ENCODE data around the gene LRRC40. TPM values are rescaled to one million over a fixed set of nuclear protein-coding genes. Genes with fewer than 3 reads are reported as not detected.

Gene LRRC40
- polyA plus RNA-seq, 1 donor (not counting 4 experiments of a cell fraction or from before 2014, with no cell fraction given): 28.5 TPM

DNA sequence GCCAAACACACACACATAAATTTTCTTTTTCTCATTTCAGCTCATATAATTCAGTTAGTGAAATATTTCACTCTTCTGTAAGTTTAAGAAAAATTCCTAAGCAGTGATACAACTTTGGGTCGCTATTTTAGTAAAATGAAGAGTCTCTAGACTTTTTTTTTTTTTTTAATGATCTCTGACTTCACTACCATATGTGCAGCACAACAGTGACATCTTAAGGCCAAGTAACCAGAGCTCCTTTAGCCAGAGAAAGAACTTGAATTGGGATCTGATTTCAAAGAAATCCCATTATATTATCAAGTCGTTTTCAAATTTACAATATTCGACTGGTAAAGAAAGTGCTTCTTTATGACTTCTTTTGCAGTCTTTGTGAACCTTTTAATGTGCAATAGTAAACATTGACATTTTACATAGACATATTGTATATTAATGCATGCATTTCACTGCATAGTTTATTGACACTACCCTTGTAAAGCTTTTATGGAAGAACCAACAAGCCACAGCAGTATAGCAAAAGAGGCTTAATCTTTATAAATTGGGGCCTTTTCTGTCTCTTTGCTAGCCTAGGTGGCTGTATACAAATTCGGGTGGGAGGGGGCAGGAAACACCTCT is 62.2 kb downstream of the LRRC40 start:
- Histone ChIP-seq H3K79me2 (ENCODE audit: control insufficient read depth, insufficient read depth, low read length) (no peaks in the 10 kb centered on the region), H4K20me1 (ENCODE audit: control insufficient read depth, extremely low read depth, insufficient read depth, low read length) (no peaks in the 10 kb centered on the region), H2AFZ (ENCODE audit: control insufficient read depth, low read length) (no peak overlapping the region), H3K4me3 (ENCODE audit: control insufficient read depth in 2 of 3, extremely low read depth in 1 of 3, insufficient read depth in 2 of 3, low read depth in 1 of 3, low read length in 3 of 3) (no peak overlapping the region), H3K27me3 (ENCODE audit: control insufficient read depth, extremely low read depth, insufficient read depth, low read length) (no peaks in the 10 kb centered on the region), H3K9me3 (ENCODE audit: control insufficient read depth, low read depth, low read length) (no peaks in the 10 kb centered on the region), H3K4me2 (ENCODE audit: control insufficient read depth, extremely low read depth, insufficient read depth, low read depth, low read length) (no peak overlapping the region), H3K9ac (ENCODE audit: control insufficient read depth, extremely low read depth, insufficient read depth, low read length) (no peak overlapping the region), H3K36me3 (ENCODE audit: control insufficient read depth in 2 of 2, extremely low read depth in 1 of 2, insufficient read depth in 2 of 2, low read length in 2 of 2) (no peaks in the 10 kb centered on the region), H3K4me1 (ENCODE audit: control insufficient read depth, extremely low read depth, insufficient read depth, low read length) (no peaks in the 10 kb centered on the region), H3K9me1 (ENCODE audit: control insufficient read depth, extremely low read depth, insufficient read depth, low read length) (no peaks in the 10 kb centered on the region), H3K27ac (ENCODE audit: control insufficient read depth, insufficient read depth, low read length) (no peak overlapping the region)
- TF ChIP-seq, protein P1, sequence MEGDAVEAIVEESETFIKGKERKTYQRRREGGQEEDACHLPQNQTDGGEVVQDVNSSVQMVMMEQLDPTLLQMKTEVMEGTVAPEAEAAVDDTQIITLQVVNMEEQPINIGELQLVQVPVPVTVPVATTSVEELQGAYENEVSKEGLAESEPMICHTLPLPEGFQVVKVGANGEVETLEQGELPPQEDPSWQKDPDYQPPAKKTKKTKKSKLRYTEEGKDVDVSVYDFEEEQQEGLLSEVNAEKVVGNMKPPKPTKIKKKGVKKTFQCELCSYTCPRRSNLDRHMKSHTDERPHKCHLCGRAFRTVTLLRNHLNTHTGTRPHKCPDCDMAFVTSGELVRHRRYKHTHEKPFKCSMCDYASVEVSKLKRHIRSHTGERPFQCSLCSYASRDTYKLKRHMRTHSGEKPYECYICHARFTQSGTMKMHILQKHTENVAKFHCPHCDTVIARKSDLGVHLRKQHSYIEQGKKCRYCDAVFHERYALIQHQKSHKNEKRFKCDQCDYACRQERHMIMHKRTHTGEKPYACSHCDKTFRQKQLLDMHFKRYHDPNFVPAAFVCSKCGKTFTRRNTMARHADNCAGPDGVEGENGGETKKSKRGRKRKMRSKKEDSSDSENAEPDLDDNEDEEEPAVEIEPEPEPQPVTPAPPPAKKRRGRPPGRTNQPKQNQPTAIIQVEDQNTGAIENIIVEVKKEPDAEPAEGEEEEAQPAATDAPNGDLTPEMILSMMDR (optimal IDR thresholded peaks at IDR 0.05 in 1 of 3, IDR thresholded peaks at IDR 0.05 in 1 of 3, conservative IDR thresholded peaks at IDR 0.05 in 1 of 3; ENCODE audit: extremely low read depth in 1 of 3, insufficient read depth in 2 of 3, low read length in 3 of 3): no peak
- no peak for TF ChIP-seq EZH2 (IDR thresholded peaks at IDR 0.05; ENCODE audit: low read length)
- dilution Hi-C loops (cut with MboI; ENCODE audit: extremely low pct_ligation_motif_present, low sequenced_read_pairs): no loop called here
- FAIRE-seq: no peak
- DNase-seq (ENCODE audit: low read depth, low spot score): no peak

DNA sequence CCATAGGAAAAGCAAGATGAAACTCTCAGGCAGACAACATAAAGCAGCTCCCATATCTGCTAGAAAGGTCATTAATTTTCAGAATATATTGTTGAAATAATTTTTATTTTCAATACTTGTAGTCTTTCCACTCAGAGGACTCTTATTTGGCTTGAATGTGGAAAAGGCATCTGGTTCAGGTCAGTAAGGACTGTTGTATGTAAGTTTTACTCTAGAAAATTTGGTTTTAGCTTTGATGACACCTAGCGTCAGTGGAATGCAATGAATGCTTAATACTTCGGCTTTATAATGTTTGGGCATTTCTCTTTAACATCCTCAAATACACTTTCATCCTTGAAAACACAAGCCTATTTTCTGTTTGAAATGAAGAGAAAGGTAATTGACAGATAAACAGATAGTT is 63.3 kb downstream of the LRRC40 start:
- Histone ChIP-seq H3K27ac (ENCODE audit: control insufficient read depth, insufficient read depth, low read length) (no peak overlapping the region), H3K4me3 (ENCODE audit: control insufficient read depth in 2 of 3, extremely low read depth in 1 of 3, insufficient read depth in 2 of 3, low read depth in 1 of 3, low read length in 3 of 3) (no peak overlapping the region), H3K79me2 (ENCODE audit: control insufficient read depth, insufficient read depth, low read length) (no peaks in the 10 kb centered on the region), H3K36me3 (ENCODE audit: control insufficient read depth in 2 of 2, extremely low read depth in 1 of 2, insufficient read depth in 2 of 2, low read length in 2 of 2) (no peaks in the 10 kb centered on the region), H3K27me3 (ENCODE audit: control insufficient read depth, extremely low read depth, insufficient read depth, low read length) (no peaks in the 10 kb centered on the region), H4K20me1 (ENCODE audit: control insufficient read depth, extremely low read depth, insufficient read depth, low read length) (no peaks in the 10 kb centered on the region), H3K9me1 (ENCODE audit: control insufficient read depth, extremely low read depth, insufficient read depth, low read length) (no peaks in the 10 kb centered on the region), H3K9me3 (ENCODE audit: control insufficient read depth, low read depth, low read length) (no peaks in the 10 kb centered on the region), H3K4me2 (ENCODE audit: control insufficient read depth, extremely low read depth, insufficient read depth, low read depth, low read length) (no peak overlapping the region), H3K4me1 (ENCODE audit: control insufficient read depth, extremely low read depth, insufficient read depth, low read length) (no peaks in the 10 kb centered on the region), H3K9ac (ENCODE audit: control insufficient read depth, extremely low read depth, insufficient read depth, low read length) (no peak overlapping the region), H2AFZ (ENCODE audit: control insufficient read depth, low read length) (no peak overlapping the region)
- dilution Hi-C loops (cut with MboI; ENCODE audit: extremely low pct_ligation_motif_present, low sequenced_read_pairs): no loop called here
- TF ChIP-seq EZH2 (IDR thresholded peaks at IDR 0.05; ENCODE audit: low read length): no peak
- TF ChIP-seq, protein P1 (optimal IDR thresholded peaks at IDR 0.05 in 1 of 3, IDR thresholded peaks at IDR 0.05 in 1 of 3, conservative IDR thresholded peaks at IDR 0.05 in 1 of 3; ENCODE audit: extremely low read depth in 1 of 3, insufficient read depth in 2 of 3, low read length in 3 of 3): no peak
- DNase-seq (ENCODE audit: low read depth, low spot score) (no peak), FAIRE-seq (no peak)
